HCT116 (cell line): Measurements from ENCODE around the gene ARL2BP. TPM values are rescaled to one million over a fixed set of nuclear protein-coding genes. Genes with fewer than 3 reads are reported as not detected.
A peak's percentile ranks its signal among the peaks of the same experiment; 100 is the strongest.

Experiments used
- ATAC-seq: fragments of 200-7000 bp; cut with Tn5 transposase; 2 replicates; pipeline ENCODE4 v1.9.1; 2020; ENCODE audit warnings: mild to moderate bottlenecking, moderate library complexity
- BruUV-seq: library from RNA; stranded (reverse); fragments of 400-500 nt; replicated peaks from 2 replicates; lab custom pipeline; 2021; lab: Mats Ljungman, UMichigan
- CTCF ChIA-PET: fragments of 300-600 bp; sonication (Branson Sonifier 250); formaldehyde crosslinking; loops from one replicate; lab custom pipeline; 2021; ENCODE audit warnings: antibody characterized with exemption; lab: Charles Lee
- POLR2A ChIA-PET: fragments of 300-600, 350-600 bp; sonication (Branson Sonifier 250); formaldehyde crosslinking; loops from one replicate; lab custom pipeline; 2021; ENCODE audit warnings: antibody characterized with exemption; lab: Charles Lee
- RAD21 ChIA-PET, 2 experiments: fragments of 300-600 bp; sonication (Branson Sonifier 250); formaldehyde crosslinking; loops; one replicate each; lab custom pipeline; 2023; ENCODE audit warnings: low total read pairs in 2 of 2; ENCODE audit not compliant: uncharacterized antibody in 2 of 2, unreplicated experiment in 2 of 2, low non-redundant PET in 1 of 2; lab: Charles Lee
- DNase-seq: peaks from one replicate; pipeline ENCODE4 v3.0.0-alpha.2; 2010; ENCODE audit warnings: low read depth, low spot score
- H2AFZ ChIP-seq: fragments of 200-600 bp; shearing (Covaris generic), sonication (generic); 2 replicates; pipeline ENCODE4 v1.6.1; 2017; ENCODE audit warnings: low read depth, mixed run types, mixed read lengths, antibody characterized with exemption, low read length; ENCODE audit not compliant: poor library complexity, severe bottlenecking
- H3K27ac ChIP-seq: 2 replicates; pipeline ENCODE4 v1.5.1; 2012; ENCODE audit warnings: low read depth, low read length
- H3K27me3 ChIP-seq: fragments of 200-600 bp; sonication (generic); 2 replicates; pipeline ENCODE4 v1.6.1; 2016; ENCODE audit warnings: mixed run types, low read length, mixed read lengths; ENCODE audit not compliant: insufficient read depth
- H3K36me3 ChIP-seq, 2 experiments: fragments of 200-500 bp in 1 of 2; fragments of 200-600 bp in 1 of 2; sonication (Bioruptor generic) in 1 of 2; sonication (generic) in 1 of 2; 2 replicates each; pipeline versions ENCODE4 v1.5.1 to v1.6.1; 2014 to 2016; ENCODE audit warnings: low read length in 2 of 2, inconsistent platforms in 1 of 2, mixed read lengths in 1 of 2, mixed run types in 1 of 2; ENCODE audit not compliant: insufficient read depth in 2 of 2, control insufficient read depth in 1 of 2
- H3K4me1 ChIP-seq, 2 experiments: fragments of 200-600 bp in 1 of 2; sonication (generic) in 1 of 2; 2 replicates each; pipeline versions ENCODE4 v1.5.1 to v1.6.1; 2012 to 2017; ENCODE audit warnings: low read length in 2 of 2, inconsistent platforms in 1 of 2, mild to moderate bottlenecking in 1 of 2, mixed read lengths in 1 of 2, mixed run types in 1 of 2, moderate library complexity in 1 of 2; ENCODE audit not compliant: insufficient read depth in 2 of 2, control insufficient read depth in 1 of 2
- H3K4me2 ChIP-seq: fragments of 200-600 bp; sonication (generic); 2 replicates; pipeline ENCODE4 v1.6.1; 2017; ENCODE audit warnings: mixed run types, low read length, mixed read lengths
- H3K4me3 ChIP-seq, 2 experiments: fragments of 200-600 bp in 1 of 2; sonication (generic) in 1 of 2; replicated peaks in 1 of 2; 2 replicates each; pipeline ENCODE4 v1.5.1; 2011 to 2016; ENCODE audit warnings: low read length in 2 of 2, control low read depth in 1 of 2, low read depth in 1 of 2, mild to moderate bottlenecking in 1 of 2, mixed read lengths in 1 of 2, mixed run types in 1 of 2
- H3K79me2 ChIP-seq: fragments of 200-600 bp; sonication (generic); 2 replicates; pipeline ENCODE4 v1.6.1; 2017; ENCODE audit warnings: mild to moderate bottlenecking, mixed run types, low read length, moderate library complexity, mixed read lengths; ENCODE audit not compliant: insufficient read depth
- H3K9ac ChIP-seq: fragments of 200-600 bp; sonication (generic); 2 replicates; pipeline ENCODE4 v1.6.1; 2016; ENCODE audit warnings: low read length, mixed read lengths
- H3K9me2 ChIP-seq: fragments of 200-600 bp; sonication (generic), shearing (Covaris generic); 2 replicates; pipeline ENCODE4 v1.6.1; 2017; ENCODE audit warnings: mixed run types, mild to moderate bottlenecking, moderate library complexity; ENCODE audit not compliant: insufficient read depth
- H3K9me3 ChIP-seq, 2 experiments: fragments of 200-500 bp in 1 of 2; fragments of 200-600 bp in 1 of 2; sonication (Bioruptor generic) in 1 of 2; sonication (generic) in 1 of 2; 2 replicates each; pipeline ENCODE4 v1.6.1; 2014 to 2017; ENCODE audit warnings: low read length in 2 of 2, mixed read lengths in 2 of 2, inconsistent platforms in 1 of 2, low read depth in 1 of 2, mild to moderate bottlenecking in 1 of 2, mixed run types in 1 of 2, moderate library complexity in 1 of 2; ENCODE audit not compliant: control insufficient read depth in 1 of 2, insufficient read depth in 1 of 2
- H4K20me1 ChIP-seq: fragments of 200-600 bp; sonication (generic), shearing (Covaris generic); 2 replicates; pipeline ENCODE4 v1.6.1; 2017; ENCODE audit warnings: mixed run types, mild to moderate bottlenecking, moderate library complexity; ENCODE audit not compliant: insufficient read depth
- CBX3 ChIP-seq: IDR thresholded peaks from 2 replicates; pipeline ENCODE4 v1.6.1; 2012; ENCODE audit warnings: low read depth
- CEBPB ChIP-seq: IDR thresholded peaks from 2 replicates; pipeline ENCODE4 v1.6.1; 2012; ENCODE audit warnings: low read depth
- EGR1 ChIP-seq: IDR thresholded peaks from 2 replicates; pipeline ENCODE4 v1.6.1; 2012; ENCODE audit warnings: low read depth
- ELF1 ChIP-seq: IDR thresholded peaks from 2 replicates; pipeline ENCODE4 v1.6.1; 2012; ENCODE audit warnings: low read depth, borderline replicate concordance
- EZH2 ChIP-seq: fragments of 200-600 bp; sonication (generic); IDR thresholded peaks from 2 replicates; pipeline ENCODE4 v1.6.1; 2017; ENCODE audit warnings: antibody characterized with exemption, mixed run types
- EZH2phosphoT487 ChIP-seq: fragments of 200-600 bp; IDR thresholded peaks from 2 replicates; pipeline ENCODE4 v1.6.1; 2018; ENCODE audit warnings: antibody characterized with exemption, borderline replicate concordance
- FOSL1 ChIP-seq: IDR thresholded peaks from 2 replicates; pipeline ENCODE4 v1.6.1; 2012; ENCODE audit warnings: low read depth
- POLR2A ChIP-seq: IDR thresholded peaks from 2 replicates; pipeline ENCODE4 v1.7.0; 2011; ENCODE audit warnings: borderline replicate concordance; ENCODE audit not compliant: insufficient read depth, insufficient read length; ENCODE audit errors: extremely low read depth
- RAD21 ChIP-seq: IDR thresholded peaks from 2 replicates; pipeline ENCODE4 v1.6.1; 2012; ENCODE audit warnings: low read depth, mild to moderate bottlenecking
- SIN3A ChIP-seq: IDR thresholded peaks from 2 replicates; pipeline ENCODE4 v1.6.1; 2012; ENCODE audit warnings: low read depth
- SP1 ChIP-seq: IDR thresholded peaks from 2 replicates; pipeline ENCODE4 v1.6.1; 2012; ENCODE audit warnings: low read depth
- SRF ChIP-seq: IDR thresholded peaks from 2 replicates; pipeline ENCODE4 v1.6.1; 2012; ENCODE audit warnings: low read depth
- YY1 ChIP-seq: IDR thresholded peaks from 2 replicates; pipeline ENCODE4 v1.6.1; 2011; ENCODE audit warnings: low read length, low read depth, moderate library complexity, mild to moderate bottlenecking; ENCODE audit not compliant: insufficient replicate concordance; ENCODE audit errors: extremely low read depth
- ZFX ChIP-seq: fragments of 450-650 bp; IDR thresholded peaks from 2 replicates; pipeline ENCODE4 v1.6.1; 2017
- intact Hi-C: fragments of 100-400 bp; cut with micrococcal nuclease; formaldehyde crosslinking; loops from 2 replicates; pipeline ENCODE4 v1.10.0; 2022
- total RNA-seq: library from RNA; stranded (reverse); gene quantifications from one replicate; pipeline ENCODE4 v1.2.1, GENCODE V29; 2021; ENCODE audit not compliant: unreplicated experiment
- TF ChIP-seq, protein P1 (sequence below): IDR thresholded peaks from 2 replicates; pipeline ENCODE4 v1.6.1; 2012; ENCODE audit warnings: low read depth
- TF ChIP-seq, protein P2 (sequence below): IDR thresholded peaks from 2 replicates; pipeline ENCODE4 v1.6.1; 2012
- TF ChIP-seq, protein P3 (sequence below): IDR thresholded peaks from 2 replicates; pipeline ENCODE4 v1.6.1; 2011; ENCODE audit warnings: mild to moderate bottlenecking, low read length, moderate library complexity; ENCODE audit not compliant: insufficient replicate concordance; ENCODE audit errors: extremely low read depth
- TF ChIP-seq, protein P4 (sequence below), 3 experiments: fragments of 200-600 bp in 1 of 3; sonication (generic) in 1 of 3; IDR thresholded peaks in 2 of 3; conservative IDR thresholded peaks in 1 of 3; 2 replicates each; pipeline ENCODE4 v1.5.1; 2012 to 2017; ENCODE audit warnings: low read depth in 2 of 3, low read length in 2 of 3, antibody characterized with exemption in 1 of 3, borderline replicate concordance in 1 of 3, control low read depth in 1 of 3, mild to moderate bottlenecking in 1 of 3, mixed read lengths in 1 of 3, mixed run types in 1 of 3, moderate library complexity in 1 of 3; ENCODE audit not compliant: insufficient read depth in 1 of 3
- TF ChIP-seq, protein P5 (sequence below): IDR thresholded peaks from 2 replicates; pipeline ENCODE4 v1.6.1; 2012

ARL2BP gene
- total RNA-seq, 1 experiment from 2014 or later, result 28.8 TPM

DNA sequence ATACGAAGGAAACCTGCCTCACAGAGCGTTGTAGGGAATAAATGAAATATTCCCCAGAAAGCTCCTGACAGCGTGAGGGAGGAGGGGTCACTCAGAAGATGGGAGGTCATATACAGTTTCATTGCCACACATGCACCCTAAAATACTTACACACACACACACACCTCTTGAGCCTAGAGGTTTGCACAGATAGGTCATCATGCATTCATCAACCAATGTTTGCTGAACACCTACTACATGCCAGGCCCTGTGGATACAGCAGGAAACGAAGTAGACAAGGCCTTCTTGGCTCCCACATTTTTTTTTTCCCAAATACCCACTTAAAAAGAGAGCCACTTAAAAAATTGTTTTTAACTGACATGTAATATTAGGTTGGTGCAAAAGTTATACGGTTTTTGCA lies 40.3 kb downstream of the ARL2BP start:
- no peaks in the 10 kb centered on the region for H3K9me2 ChIP-seq
- H3K79me2 ChIP-seq, result no peaks in the 10 kb centered on the region
- DNase-seq, result no peak
- H4K20me1 ChIP-seq, result no peaks in the 10 kb centered on the region
- no peak overlapping the region for H3K27ac ChIP-seq
- H2AFZ ChIP-seq, result peak overlapping the region; percentile 42
- no peaks in the 10 kb centered on the region for H3K27me3 ChIP-seq
- no peaks in the 10 kb centered on the region for H3K9me3 ChIP-seq
- no peaks in the 10 kb centered on the region for H3K36me3 ChIP-seq
- TF ChIP-seq SP1 (no peak), EGR1 (no peak), POLR2A (no peak), EZH2phosphoT487 (no peak), ELF1 (no peak), SRF (no peak), FOSL1 (no peak), CBX3 (no peak), RAD21 (no peak), CEBPB (no peak), ZFX (no peak), SIN3A (no peak), EZH2 (no peak), YY1 (no peak)
- TF ChIP-seq, protein P1, sequence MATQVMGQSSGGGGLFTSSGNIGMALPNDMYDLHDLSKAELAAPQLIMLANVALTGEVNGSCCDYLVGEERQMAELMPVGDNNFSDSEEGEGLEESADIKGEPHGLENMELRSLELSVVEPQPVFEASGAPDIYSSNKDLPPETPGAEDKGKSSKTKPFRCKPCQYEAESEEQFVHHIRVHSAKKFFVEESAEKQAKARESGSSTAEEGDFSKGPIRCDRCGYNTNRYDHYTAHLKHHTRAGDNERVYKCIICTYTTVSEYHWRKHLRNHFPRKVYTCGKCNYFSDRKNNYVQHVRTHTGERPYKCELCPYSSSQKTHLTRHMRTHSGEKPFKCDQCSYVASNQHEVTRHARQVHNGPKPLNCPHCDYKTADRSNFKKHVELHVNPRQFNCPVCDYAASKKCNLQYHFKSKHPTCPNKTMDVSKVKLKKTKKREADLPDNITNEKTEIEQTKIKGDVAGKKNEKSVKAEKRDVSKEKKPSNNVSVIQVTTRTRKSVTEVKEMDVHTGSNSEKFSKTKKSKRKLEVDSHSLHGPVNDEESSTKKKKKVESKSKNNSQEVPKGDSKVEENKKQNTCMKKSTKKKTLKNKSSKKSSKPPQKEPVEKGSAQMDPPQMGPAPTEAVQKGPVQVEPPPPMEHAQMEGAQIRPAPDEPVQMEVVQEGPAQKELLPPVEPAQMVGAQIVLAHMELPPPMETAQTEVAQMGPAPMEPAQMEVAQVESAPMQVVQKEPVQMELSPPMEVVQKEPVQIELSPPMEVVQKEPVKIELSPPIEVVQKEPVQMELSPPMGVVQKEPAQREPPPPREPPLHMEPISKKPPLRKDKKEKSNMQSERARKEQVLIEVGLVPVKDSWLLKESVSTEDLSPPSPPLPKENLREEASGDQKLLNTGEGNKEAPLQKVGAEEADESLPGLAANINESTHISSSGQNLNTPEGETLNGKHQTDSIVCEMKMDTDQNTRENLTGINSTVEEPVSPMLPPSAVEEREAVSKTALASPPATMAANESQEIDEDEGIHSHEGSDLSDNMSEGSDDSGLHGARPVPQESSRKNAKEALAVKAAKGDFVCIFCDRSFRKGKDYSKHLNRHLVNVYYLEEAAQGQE, result no peak
- TF ChIP-seq, protein P2, sequence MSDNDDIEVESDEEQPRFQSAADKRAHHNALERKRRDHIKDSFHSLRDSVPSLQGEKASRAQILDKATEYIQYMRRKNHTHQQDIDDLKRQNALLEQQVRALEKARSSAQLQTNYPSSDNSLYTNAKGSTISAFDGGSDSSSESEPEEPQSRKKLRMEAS, result no peak
- TF ChIP-seq, protein P3, sequence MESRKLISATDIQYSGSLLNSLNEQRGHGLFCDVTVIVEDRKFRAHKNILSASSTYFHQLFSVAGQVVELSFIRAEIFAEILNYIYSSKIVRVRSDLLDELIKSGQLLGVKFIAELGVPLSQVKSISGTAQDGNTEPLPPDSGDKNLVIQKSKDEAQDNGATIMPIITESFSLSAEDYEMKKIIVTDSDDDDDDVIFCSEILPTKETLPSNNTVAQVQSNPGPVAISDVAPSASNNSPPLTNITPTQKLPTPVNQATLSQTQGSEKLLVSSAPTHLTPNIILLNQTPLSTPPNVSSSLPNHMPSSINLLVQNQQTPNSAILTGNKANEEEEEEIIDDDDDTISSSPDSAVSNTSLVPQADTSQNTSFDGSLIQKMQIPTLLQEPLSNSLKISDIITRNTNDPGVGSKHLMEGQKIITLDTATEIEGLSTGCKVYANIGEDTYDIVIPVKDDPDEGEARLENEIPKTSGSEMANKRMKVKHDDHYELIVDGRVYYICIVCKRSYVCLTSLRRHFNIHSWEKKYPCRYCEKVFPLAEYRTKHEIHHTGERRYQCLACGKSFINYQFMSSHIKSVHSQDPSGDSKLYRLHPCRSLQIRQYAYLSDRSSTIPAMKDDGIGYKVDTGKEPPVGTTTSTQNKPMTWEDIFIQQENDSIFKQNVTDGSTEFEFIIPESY, result no peak
- TF ChIP-seq, protein P4, sequence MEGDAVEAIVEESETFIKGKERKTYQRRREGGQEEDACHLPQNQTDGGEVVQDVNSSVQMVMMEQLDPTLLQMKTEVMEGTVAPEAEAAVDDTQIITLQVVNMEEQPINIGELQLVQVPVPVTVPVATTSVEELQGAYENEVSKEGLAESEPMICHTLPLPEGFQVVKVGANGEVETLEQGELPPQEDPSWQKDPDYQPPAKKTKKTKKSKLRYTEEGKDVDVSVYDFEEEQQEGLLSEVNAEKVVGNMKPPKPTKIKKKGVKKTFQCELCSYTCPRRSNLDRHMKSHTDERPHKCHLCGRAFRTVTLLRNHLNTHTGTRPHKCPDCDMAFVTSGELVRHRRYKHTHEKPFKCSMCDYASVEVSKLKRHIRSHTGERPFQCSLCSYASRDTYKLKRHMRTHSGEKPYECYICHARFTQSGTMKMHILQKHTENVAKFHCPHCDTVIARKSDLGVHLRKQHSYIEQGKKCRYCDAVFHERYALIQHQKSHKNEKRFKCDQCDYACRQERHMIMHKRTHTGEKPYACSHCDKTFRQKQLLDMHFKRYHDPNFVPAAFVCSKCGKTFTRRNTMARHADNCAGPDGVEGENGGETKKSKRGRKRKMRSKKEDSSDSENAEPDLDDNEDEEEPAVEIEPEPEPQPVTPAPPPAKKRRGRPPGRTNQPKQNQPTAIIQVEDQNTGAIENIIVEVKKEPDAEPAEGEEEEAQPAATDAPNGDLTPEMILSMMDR (IDR thresholded peaks at IDR 0.05 in 2 of 3, conservative IDR thresholded peaks at IDR 0.05 in 1 of 3; ENCODE audit: borderline replicate concordance in 1 of 3, insufficient read depth in 1 of 3, low read depth in 2 of 3, low read length in 2 of 3), result no peak
- TF ChIP-seq, protein P5, sequence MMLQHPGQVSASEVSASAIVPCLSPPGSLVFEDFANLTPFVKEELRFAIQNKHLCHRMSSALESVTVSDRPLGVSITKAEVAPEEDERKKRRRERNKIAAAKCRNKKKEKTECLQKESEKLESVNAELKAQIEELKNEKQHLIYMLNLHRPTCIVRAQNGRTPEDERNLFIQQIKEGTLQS, result no peak
- ChIA-PET CTCF (no interaction called here), POLR2A (no interaction called here), RAD21 (no interaction called here)
- H3K9ac ChIP-seq, result peak overlapping the region; percentile 63; the same call in 1 of the 2 replicates
- BruUV-seq, result no TSS peak
- H3K4me3 ChIP-seq, result peak overlapping the region; percentile 70 to 76
- peak overlapping the region; percentile 97 for H3K4me2 ChIP-seq
- peaks cover 20 to 22% of the 10 kb centered on the region in 2 experiments; a peak in 3 of 4 replicates for H3K4me1 ChIP-seq
- no peak for ATAC-seq
- intact Hi-C loops, result no loop called here
